H9 (cell line): Measurements from ENCODE around the gene LRRN4. TPM values are rescaled to one million over a fixed set of nuclear protein-coding genes. Genes with fewer than 3 reads are reported as not detected.

ENCODE experiments used
- DNase-seq: peaks from one replicate; pipeline ENCODE4 v3.0.0-alpha.2; 2017
- H2AFZ ChIP-seq: one replicate; pipeline ENCODE4 v1.6.1; 2013; ENCODE audit warnings: mild to moderate bottlenecking, low read length, control low read depth, moderate library complexity
- H2AK5ac ChIP-seq: 2 replicates; pipeline ENCODE4 v1.6.1; 2013; ENCODE audit warnings: low read length, control low read depth, mixed read lengths; ENCODE audit not compliant: insufficient read length
- H2BK120ac ChIP-seq: one replicate; pipeline ENCODE4 v1.6.1; 2013; ENCODE audit warnings: low read depth, mild to moderate bottlenecking, low read length, control low read depth, inconsistent platforms; ENCODE audit not compliant: poor library complexity, severe bottlenecking
- H2BK12ac ChIP-seq: 2 replicates; pipeline ENCODE4 v1.6.1; 2013; ENCODE audit warnings: low read length, control low read depth, mixed read lengths, low read depth; ENCODE audit not compliant: insufficient read length
- H2BK15ac ChIP-seq: 2 replicates; pipeline ENCODE4 v1.6.1; 2013; ENCODE audit warnings: low read depth, low read length, control low read depth
- H2BK20ac ChIP-seq: one replicate; pipeline ENCODE4 v1.6.1; 2013; ENCODE audit warnings: low read depth, mild to moderate bottlenecking, low read length, control low read depth, inconsistent platforms; ENCODE audit not compliant: poor library complexity, severe bottlenecking
- H2BK5ac ChIP-seq: 2 replicates; pipeline ENCODE4 v1.6.1; 2013; ENCODE audit warnings: low read length, control low read depth, mixed read lengths; ENCODE audit not compliant: insufficient read length
- H3K14ac ChIP-seq: 2 replicates; pipeline ENCODE4 v1.6.1; 2013; ENCODE audit warnings: low read length, control low read depth; ENCODE audit not compliant: insufficient read depth
- H3K18ac ChIP-seq: 2 replicates; pipeline ENCODE4 v1.6.1; 2013; ENCODE audit warnings: low read depth, mild to moderate bottlenecking, mixed read lengths, low read length, control low read depth; ENCODE audit not compliant: insufficient read length
- H3K23ac ChIP-seq: 2 replicates; pipeline ENCODE4 v1.6.1; 2013; ENCODE audit warnings: low read length, control low read depth, mixed read lengths, low read depth; ENCODE audit not compliant: insufficient read length
- H3K23me2 ChIP-seq: 2 replicates; pipeline ENCODE4 v1.6.1; 2013; ENCODE audit warnings: low read depth, mild to moderate bottlenecking, mixed read lengths, low read length, control low read depth; ENCODE audit not compliant: insufficient read length, poor library complexity, severe bottlenecking
- H3K27ac ChIP-seq: 2 replicates; pipeline ENCODE4 v1.5.1; 2013; ENCODE audit warnings: low read length, control low read depth, mixed read lengths, low read depth; ENCODE audit not compliant: insufficient read length
- H3K27me3 ChIP-seq: 2 replicates; pipeline ENCODE4 v1.6.1; 2013; ENCODE audit warnings: low read length, control low read depth, inconsistent platforms; ENCODE audit not compliant: insufficient read depth
- H3K4ac ChIP-seq: 2 replicates; pipeline ENCODE4 v1.6.1; 2013; ENCODE audit warnings: low read depth, mild to moderate bottlenecking, control low read depth, inconsistent platforms, low read length, moderate library complexity
- H3K4me1 ChIP-seq: 2 replicates; pipeline ENCODE4 v1.6.1; 2013; ENCODE audit warnings: low read length, control low read depth, inconsistent platforms; ENCODE audit not compliant: insufficient read depth
- H3K4me2 ChIP-seq: 2 replicates; pipeline ENCODE4 v1.6.1; 2013; ENCODE audit warnings: low read length, control low read depth, mixed read lengths; ENCODE audit not compliant: insufficient read length, insufficient read depth
- H3K56ac ChIP-seq: 2 replicates; pipeline ENCODE4 v1.6.1; 2013; ENCODE audit warnings: low read depth, mild to moderate bottlenecking, mixed read lengths, low read length, control low read depth; ENCODE audit not compliant: insufficient read length
- H3K79me1 ChIP-seq: 2 replicates; pipeline ENCODE4 v1.6.1; 2013; ENCODE audit warnings: low read depth, mild to moderate bottlenecking, moderate library complexity, low read length, control low read depth, inconsistent platforms; ENCODE audit not compliant: insufficient read depth, poor library complexity, severe bottlenecking
- H3K79me2 ChIP-seq: 2 replicates; pipeline ENCODE4 v1.6.1; 2013; ENCODE audit warnings: low read length, control low read depth, inconsistent platforms; ENCODE audit not compliant: insufficient read depth
- H3K9ac ChIP-seq: 2 replicates; pipeline ENCODE4 v1.6.1; 2013; ENCODE audit warnings: low read length, control low read depth, mixed read lengths; ENCODE audit not compliant: insufficient read length; ENCODE audit errors: extremely low read depth
- H3K9me3 ChIP-seq: one replicate; pipeline ENCODE4 v1.6.1; 2013; ENCODE audit warnings: low read depth, low read length, inconsistent platforms; ENCODE audit not compliant: control insufficient read depth
- H3T11ph ChIP-seq: one replicate; pipeline ENCODE4 v1.6.1; 2013; ENCODE audit warnings: mild to moderate bottlenecking, low read length, control low read depth, inconsistent platforms
- H4K20me1 ChIP-seq: one replicate; pipeline ENCODE4 v1.6.1; 2013; ENCODE audit not compliant: control insufficient read depth, insufficient read length, insufficient read depth
- H4K5ac ChIP-seq: 2 replicates; pipeline ENCODE4 v1.6.1; 2013; ENCODE audit warnings: low read depth, mild to moderate bottlenecking, mixed read lengths, low read length, control low read depth; ENCODE audit not compliant: insufficient read length
- H4K8ac ChIP-seq: replicated peaks from 2 replicates; pipeline ENCODE4 v1.6.1; 2013; ENCODE audit warnings: low read length, control low read depth, mixed read lengths, low read depth; ENCODE audit not compliant: insufficient read length
- H4K91ac ChIP-seq: 2 replicates; pipeline ENCODE4 v1.6.1; 2013; ENCODE audit warnings: low read depth, mild to moderate bottlenecking, moderate library complexity, mixed read lengths, low read length, control low read depth; ENCODE audit not compliant: insufficient read length
- H3K27ac Mint-ChIP-seq, 3 experiments: 2 replicates in 2 of 3; 3 replicates in 1 of 3; pipeline ENCODE4 v1.8.0; 2020 to 2021; ENCODE audit warnings: mixed read lengths in 3 of 3, mild to moderate bottlenecking in 1 of 3, moderate library complexity in 1 of 3
- H3K27me3 Mint-ChIP-seq: 2 replicates; pipeline ENCODE4 v1.8.0; 2021; ENCODE audit warnings: low read depth, mild to moderate bottlenecking, moderate library complexity, mixed read lengths
- H3K36me3 Mint-ChIP-seq, 3 experiments: 2 replicates in 2 of 3; 3 replicates in 1 of 3; pipeline ENCODE4 v1.8.0; 2020 to 2021; ENCODE audit warnings: low read depth in 3 of 3, mixed read lengths in 3 of 3; ENCODE audit not compliant: insufficient read depth in 1 of 3
- H3K4me1 Mint-ChIP-seq, 2 experiments: 2 replicates each; pipeline ENCODE4 v1.8.0; 2020; ENCODE audit warnings: mixed read lengths in 2 of 2
- H3K4me3 Mint-ChIP-seq, 2 experiments: 2 replicates in 1 of 2; 3 replicates in 1 of 2; pipeline ENCODE4 v1.8.0; 2020 to 2021; ENCODE audit warnings: mild to moderate bottlenecking in 2 of 2, mixed read lengths in 2 of 2, moderate library complexity in 1 of 2
- H3K9me3 Mint-ChIP-seq, 2 experiments: 2 replicates in 1 of 2; 3 replicates in 1 of 2; pipeline ENCODE4 v1.8.0; 2020; ENCODE audit warnings: mild to moderate bottlenecking in 2 of 2, mixed read lengths in 2 of 2, moderate library complexity in 1 of 2
- WGBS: extraction: QIAGEN DNeasy Blood & Tissue Kit; methylation state at CpG from one replicate; pipeline ENCODE4 v1.1.7; 2013; ENCODE audit warnings: missing lambda C conversion rate, low lambda C conversion rate, mixed read lengths; ENCODE audit not compliant: insufficient read length; ENCODE audit errors: extremely low coverage; 5-methylcytosine and 5-hydroxymethylcytosine counted together
- total RNA-seq: library from RNA; stranded (reverse); gene quantifications from 2 replicates; pipeline ENCODE4 v1.2.1, GENCODE V29; 2021
- TF ChIP-seq, protein P1 (sequence below): fragments of 200-600 bp; sonication (generic); conservative IDR thresholded peaks from 3 replicates; pipeline ENCODE4 v1.8.0; 2021; ENCODE audit warnings: antibody characterized with exemption, mild to moderate bottlenecking

LRRN4 gene
- total RNA-seq, 1 experiment from 2014 or later: 0.22 TPM

- Histone ChIP-seq H2BK20ac (no peak overlapping the region), H4K5ac (no peak overlapping the region), H3K79me2 (no peaks in the 10 kb centered on the region)
These were observed 36.0 kb downstream of the LRRN4 start for GRCh38 chr20:6017880-6018279.

More at GRCh38 chr20:6017880-6018279, 36.0 kb downstream of the LRRN4 start:
- no peaks in the 10 kb centered on the region for H4K20me1 ChIP-seq
- H3K27ac ChIP-seq: no peak overlapping the region
- no peak overlapping the region for H2AK5ac ChIP-seq
- H2BK5ac ChIP-seq: no peak overlapping the region
- H3K4ac ChIP-seq: no peak overlapping the region
- H3K27me3 ChIP-seq: no peaks in the 10 kb centered on the region
- H3K4me1 ChIP-seq: no peaks in the 10 kb centered on the region
- H3K23me2 ChIP-seq: no peaks in the 10 kb centered on the region
- no peak overlapping the region for H2AFZ ChIP-seq
- H4K91ac ChIP-seq: no peak overlapping the region
- Mint-ChIP-seq H3K27me3 (no peaks in the 10 kb centered on the region), H3K36me3 (peaks cover 23 to 49% (median 36%) of the 10 kb centered on the region in 3 experiments; a peak in 6 of 7 replicates), H3K4me1 (no peaks in the 10 kb centered on the region), H3K9me3 (no peaks in the 10 kb centered on the region; a peak in 1 of 5 replicates), H3K4me3 (no peak overlapping the region), H3K27ac (no peak overlapping the region)
- DNase-seq: no peak
- WGBS: no CpG with 5 or more reads among the region's 7 CpGs
- H3K14ac ChIP-seq: no peak overlapping the region
- no peak overlapping the region for H3K18ac ChIP-seq
- TF ChIP-seq, protein P1, sequence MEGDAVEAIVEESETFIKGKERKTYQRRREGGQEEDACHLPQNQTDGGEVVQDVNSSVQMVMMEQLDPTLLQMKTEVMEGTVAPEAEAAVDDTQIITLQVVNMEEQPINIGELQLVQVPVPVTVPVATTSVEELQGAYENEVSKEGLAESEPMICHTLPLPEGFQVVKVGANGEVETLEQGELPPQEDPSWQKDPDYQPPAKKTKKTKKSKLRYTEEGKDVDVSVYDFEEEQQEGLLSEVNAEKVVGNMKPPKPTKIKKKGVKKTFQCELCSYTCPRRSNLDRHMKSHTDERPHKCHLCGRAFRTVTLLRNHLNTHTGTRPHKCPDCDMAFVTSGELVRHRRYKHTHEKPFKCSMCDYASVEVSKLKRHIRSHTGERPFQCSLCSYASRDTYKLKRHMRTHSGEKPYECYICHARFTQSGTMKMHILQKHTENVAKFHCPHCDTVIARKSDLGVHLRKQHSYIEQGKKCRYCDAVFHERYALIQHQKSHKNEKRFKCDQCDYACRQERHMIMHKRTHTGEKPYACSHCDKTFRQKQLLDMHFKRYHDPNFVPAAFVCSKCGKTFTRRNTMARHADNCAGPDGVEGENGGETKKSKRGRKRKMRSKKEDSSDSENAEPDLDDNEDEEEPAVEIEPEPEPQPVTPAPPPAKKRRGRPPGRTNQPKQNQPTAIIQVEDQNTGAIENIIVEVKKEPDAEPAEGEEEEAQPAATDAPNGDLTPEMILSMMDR: no peak
- H3K9me3 ChIP-seq: no peaks in the 10 kb centered on the region
- peaks cover 3% of the 10 kb centered on the region for H3K79me1 ChIP-seq
- no peak overlapping the region for H2BK15ac ChIP-seq
- H2BK12ac ChIP-seq: no peak overlapping the region
- H3K23ac ChIP-seq: no peak overlapping the region
- no peak overlapping the region for H4K8ac ChIP-seq
- no peak overlapping the region for H3K9ac ChIP-seq
- H2BK120ac ChIP-seq: no peak overlapping the region
- H3K56ac ChIP-seq: no peak overlapping the region
- H3K4me2 ChIP-seq: no peak overlapping the region
- no peak overlapping the region for H3T11ph ChIP-seq
